ENCODE data around the gene ASCL2. TPM values are rescaled to one million over a fixed set of nuclear protein-coding genes. Genes with fewer than 3 reads are reported as not detected.

The ASCL2 gene
- total and polyA plus RNA-seq, 2 experiments from 2014 or later, result 5.6 to 7.9 TPM

GRCh38 chr11:2263071-2263565 lies 7.3 kb downstream of the ASCL2 start:
- no peaks in the 10 kb centered on the region for H4K20me1 ChIP-seq (ENCODE audit: insufficient read depth, poor library complexity, severe bottlenecking)
- H3K36me3 ChIP-seq (replicated peaks; ENCODE audit: insufficient read depth, low read depth), result no peaks in the 10 kb centered on the region
- no peak overlapping the region for H2AFZ ChIP-seq
- H3K9me3 ChIP-seq (ENCODE audit: low read depth), result no peaks in the 10 kb centered on the region
- H3K4me2 ChIP-seq, result no peak overlapping the region
- H3K27ac ChIP-seq, result no peak overlapping the region
- H3K79me2 ChIP-seq, result no peaks in the 10 kb centered on the region
- no peaks in the 10 kb centered on the region for H3K9me2 ChIP-seq (replicated peaks; ENCODE audit: insufficient read depth)
- WGBS (ENCODE audit: low lambda C conversion rate, missing lambda C conversion rate), result 84% methylated on average over 9 of the region's 10 CpGs
- H3K27me3 ChIP-seq, result no peaks in the 10 kb centered on the region
- H3K4me1 ChIP-seq (ENCODE audit: insufficient read depth), result no peaks in the 10 kb centered on the region
- DNase-seq (ENCODE audit: low spot score), result no peak
- TF ChIP-seq EZH2 (IDR thresholded peaks at IDR 0.05; ENCODE audit: borderline replicate concordance), result no peak
- TF ChIP-seq EZH2phosphoT487 (IDR thresholded peaks at IDR 0.05; ENCODE audit: low read depth, severe bottlenecking, unreplicated experiment), result no peak
- TF ChIP-seq CTCF (IDR thresholded peaks at IDR 0.05; ENCODE audit: poor library complexity), result no peak
- H3K4me3 ChIP-seq, result no peak overlapping the region

GRCh38 chr11:2262301-2263070 lies 7.9 kb downstream of the ASCL2 start:
- H4K20me1 ChIP-seq (ENCODE audit: insufficient read depth, poor library complexity, severe bottlenecking), result no peaks in the 10 kb centered on the region
- 87% methylated on average over 17 of the region's 18 CpGs for WGBS (ENCODE audit: low lambda C conversion rate, missing lambda C conversion rate)
- H3K9me2 ChIP-seq (replicated peaks; ENCODE audit: insufficient read depth), result no peaks in the 10 kb centered on the region
- no peak for DNase-seq (ENCODE audit: low spot score)
- no peak for TF ChIP-seq CTCF (IDR thresholded peaks at IDR 0.05; ENCODE audit: poor library complexity)
- no peak for TF ChIP-seq EZH2phosphoT487 (IDR thresholded peaks at IDR 0.05; ENCODE audit: low read depth, severe bottlenecking, unreplicated experiment)
- TF ChIP-seq EZH2 (IDR thresholded peaks at IDR 0.05; ENCODE audit: borderline replicate concordance), result no peak
- H3K9me3 ChIP-seq (ENCODE audit: low read depth), result no peaks in the 10 kb centered on the region
- no peaks in the 10 kb centered on the region for H3K79me2 ChIP-seq
- H2AFZ ChIP-seq, result no peak overlapping the region
- H3K4me3 ChIP-seq, result no peak overlapping the region
- no peaks in the 10 kb centered on the region for H3K4me1 ChIP-seq (ENCODE audit: insufficient read depth)
- no peak overlapping the region for H3K4me2 ChIP-seq
- no peaks in the 10 kb centered on the region for H3K27me3 ChIP-seq
- no peaks in the 10 kb centered on the region for H3K36me3 ChIP-seq (replicated peaks; ENCODE audit: insufficient read depth, low read depth)
- no peak overlapping the region for H3K27ac ChIP-seq

GRCh38 chr11:2261436-2262230 lies 8.8 kb downstream of the ASCL2 start:
- no peak for TF ChIP-seq EZH2 (IDR thresholded peaks at IDR 0.05; ENCODE audit: borderline replicate concordance)
- TF ChIP-seq EZH2phosphoT487 (IDR thresholded peaks at IDR 0.05; ENCODE audit: low read depth, severe bottlenecking, unreplicated experiment), result no peak
- TF ChIP-seq CTCF (IDR thresholded peaks at IDR 0.05; ENCODE audit: poor library complexity), result no peak
- Histone ChIP-seq H3K27ac (no peak overlapping the region), H4K20me1 (ENCODE audit: insufficient read depth, poor library complexity, severe bottlenecking) (no peaks in the 10 kb centered on the region), H3K4me2 (no peak overlapping the region), H3K27me3 (no peaks in the 10 kb centered on the region), H3K79me2 (no peaks in the 10 kb centered on the region), H3K36me3 (replicated peaks; ENCODE audit: insufficient read depth, low read depth) (no peaks in the 10 kb centered on the region), H3K4me1 (ENCODE audit: insufficient read depth) (no peaks in the 10 kb centered on the region), H2AFZ (no peak overlapping the region), H3K4me3 (no peak overlapping the region), H3K9me3 (ENCODE audit: low read depth) (no peaks in the 10 kb centered on the region), H3K9me2 (replicated peaks; ENCODE audit: insufficient read depth) (no peaks in the 10 kb centered on the region)
- WGBS (ENCODE audit: low lambda C conversion rate, missing lambda C conversion rate), result 88% methylated on average over 21 of the region's 21 CpGs
- DNase-seq (ENCODE audit: low spot score), result no peak

All from hepatocyte (in vitro differentiated cells).